HG03196 (cell line): ENCODE measurements around the gene MTRFR.
"Not testable (repeated sequence)": the region's sequence is repeated elsewhere in the genome, so short reads cannot be mapped to it uniquely, and the experiment has no call there.

Experiments used
- ATAC-seq: cut with Tn5 transposase; IDR thresholded peaks from one replicate; pipeline ENCODE4 v1.9.1; 2021; ENCODE audit not compliant: unreplicated experiment

Gene MTRFR

GRCh38 chr12:123248996-123249741, 15.9 kb downstream of the MTRFR start:
- ATAC-seq: not testable (repeated sequence)

DNA sequence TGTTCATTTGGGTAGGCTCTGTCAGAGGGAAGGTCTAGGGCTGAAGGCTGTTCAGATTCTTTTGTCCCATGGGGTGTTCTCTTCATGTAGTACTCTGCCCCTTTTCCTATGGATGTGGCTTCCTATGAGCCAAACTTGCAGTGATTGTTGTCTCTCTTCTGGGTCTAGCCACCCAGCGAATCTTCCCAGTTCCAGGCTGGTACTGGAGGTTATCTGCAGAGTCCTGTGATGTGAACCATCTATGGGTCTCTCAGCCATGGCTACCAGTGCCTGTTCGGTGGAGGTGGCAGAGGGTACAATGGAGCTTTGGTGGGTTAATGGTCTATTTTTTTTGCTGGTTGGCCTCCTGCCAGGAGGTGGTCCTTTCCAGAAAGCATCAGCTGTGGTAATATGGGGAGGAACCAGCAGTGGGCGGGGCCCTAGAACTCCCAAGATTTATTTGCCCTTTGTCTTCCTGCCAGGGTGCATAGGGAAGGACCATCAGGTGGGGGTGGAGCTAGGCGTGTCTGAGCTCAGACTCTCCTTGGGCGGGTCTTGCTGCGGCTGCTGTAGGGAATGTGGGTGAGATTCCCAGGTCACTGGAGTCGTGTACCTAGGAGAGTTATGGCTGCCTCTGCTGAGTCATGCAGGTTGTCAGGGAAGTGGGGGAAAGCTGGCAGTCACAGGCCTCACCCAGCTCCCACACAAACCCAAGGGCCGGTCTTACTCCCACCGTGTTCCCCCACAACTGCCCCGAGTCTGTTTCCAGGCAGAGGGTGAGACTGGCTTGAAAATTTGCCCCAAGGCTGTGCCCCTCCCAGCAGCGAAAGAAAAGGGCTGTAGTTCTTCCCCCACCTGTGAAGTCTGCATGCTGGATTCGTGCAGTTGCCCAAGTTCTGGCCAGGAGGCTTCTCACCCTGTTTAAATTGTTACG, 17.5 kb downstream of the MTRFR start:
- ATAC-seq: no peak

GRCh38 chr12:123251403-123252076, 18.3 kb downstream of the MTRFR start:
- no peak for ATAC-seq

GRCh38 chr12:123252365-123252764, 19.1 kb downstream of the MTRFR start:
- ATAC-seq: not testable (repeated sequence)

DNA sequence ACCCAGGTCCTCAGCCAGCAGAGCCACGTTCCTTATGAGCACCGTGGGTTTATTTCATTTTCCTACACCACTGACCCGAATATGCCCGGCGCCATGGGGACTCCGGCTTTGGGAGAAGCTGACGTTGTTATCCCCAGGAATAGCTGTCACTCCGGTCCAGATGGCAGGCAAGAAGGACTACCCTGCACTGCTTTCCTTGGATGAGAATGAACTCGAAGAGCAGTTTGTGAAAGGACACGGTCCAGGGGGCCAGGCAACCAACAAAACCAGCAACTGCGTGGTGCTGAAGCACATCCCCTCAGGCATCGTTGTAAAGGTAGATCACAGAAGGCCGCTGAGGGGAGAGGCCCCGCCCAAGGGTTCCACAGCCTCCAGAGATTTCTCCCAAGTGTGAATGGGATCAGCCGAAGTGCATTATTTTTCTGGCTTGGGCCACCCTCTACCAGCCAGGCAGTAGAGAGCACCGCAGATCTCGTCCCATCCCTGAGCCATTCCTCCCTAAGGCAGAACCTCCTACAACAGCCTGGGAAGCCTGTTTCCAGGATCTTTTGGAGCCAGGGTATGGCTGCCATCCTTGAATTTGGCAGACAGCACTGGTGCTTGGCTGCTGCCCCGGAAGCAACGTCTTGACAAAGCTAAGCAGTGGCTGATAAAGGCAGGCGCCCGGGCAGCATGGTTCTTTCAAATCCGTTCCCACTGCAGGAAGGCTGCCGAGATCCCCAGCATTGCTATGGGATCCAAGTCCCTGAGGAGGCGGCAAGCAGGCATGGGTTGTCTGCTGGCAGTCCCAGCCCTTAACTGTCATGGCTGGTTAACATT, 20.6 kb downstream of the MTRFR start:
- no peak for ATAC-seq

DNA sequence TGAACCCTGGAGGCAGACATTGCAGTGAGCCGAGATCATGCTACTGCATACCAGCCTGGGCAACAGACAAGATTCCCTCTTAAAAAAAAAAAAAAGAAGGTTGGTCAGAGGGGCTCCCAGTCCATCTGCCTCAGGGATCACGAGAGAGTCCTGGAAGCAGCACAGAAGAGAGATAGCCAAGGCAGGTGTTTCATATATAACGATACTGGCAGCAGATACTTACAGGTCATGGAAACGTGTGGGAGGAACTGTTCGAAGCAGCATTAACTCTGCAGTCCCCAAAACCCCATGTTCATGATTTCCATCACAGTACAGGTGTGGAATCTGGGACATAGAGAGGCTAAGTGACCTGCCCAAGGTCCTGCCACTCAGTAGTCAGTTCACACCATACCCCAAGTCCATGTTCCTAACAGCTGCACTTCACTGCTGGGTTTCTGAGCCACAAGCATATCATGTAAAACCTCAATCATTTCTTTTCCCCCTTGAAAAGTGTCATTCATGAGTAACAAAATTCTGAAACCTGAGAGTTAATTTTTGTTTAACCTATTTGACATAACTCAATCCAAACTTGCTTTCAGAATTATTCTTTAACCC, 21.7 kb downstream of the MTRFR start:
- ATAC-seq: no peak

DNA sequence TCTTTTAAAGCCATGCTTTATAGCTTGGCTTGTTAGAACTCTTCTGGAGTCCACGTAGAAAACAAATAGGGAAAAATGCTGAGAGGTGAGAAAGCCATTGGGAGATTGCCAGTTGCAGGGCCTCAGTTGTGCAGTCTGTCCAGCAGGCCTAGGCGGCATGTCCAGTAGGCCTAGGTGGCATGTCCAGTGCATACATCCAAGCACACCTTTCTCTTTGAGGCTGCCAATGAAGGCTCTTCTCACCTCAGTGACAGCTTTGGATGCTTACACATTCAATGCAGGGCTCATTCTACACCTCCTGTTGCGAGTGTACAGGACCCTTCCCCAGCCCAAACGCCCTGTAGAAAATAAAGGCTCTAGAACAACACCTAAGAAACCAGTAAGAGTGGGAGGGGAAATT, 25.4 kb downstream of the MTRFR start:
- ATAC-seq: no peak

- ATAC-seq: no peak
Measured at GRCh38 chr12:123260081-123260480, 26.8 kb downstream of the MTRFR start.

DNA sequence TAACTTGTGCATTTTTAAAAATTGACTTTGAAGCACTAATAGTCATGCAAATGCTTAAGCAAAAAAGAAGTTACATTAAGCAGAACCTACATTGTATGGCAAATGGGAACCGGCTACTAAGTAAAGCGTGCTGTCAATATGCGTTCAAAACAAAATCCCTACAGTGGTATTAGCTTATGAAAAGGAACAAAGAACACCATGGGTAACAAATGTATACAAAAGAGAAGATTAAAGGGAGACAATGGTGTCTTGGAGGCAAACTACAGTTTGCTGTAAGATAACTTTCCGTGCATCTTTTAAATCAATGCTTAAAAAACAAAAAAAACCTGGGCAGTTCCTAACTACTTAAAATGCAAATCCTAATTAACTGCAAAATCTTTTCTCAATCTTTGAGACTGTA, 28.0 kb downstream of the MTRFR start:
- ATAC-seq: no peak

GRCh38 chr12:123263196-123263817, 30.1 kb downstream of the MTRFR start:
- ATAC-seq: no peak

- ATAC-seq: no peak
Measured at GRCh38 chr12:123264642-123265041, 31.4 kb downstream of the MTRFR start.

GRCh38 chr12:123265851-123266678, 32.8 kb downstream of the MTRFR start:
- no peak for ATAC-seq

DNA sequence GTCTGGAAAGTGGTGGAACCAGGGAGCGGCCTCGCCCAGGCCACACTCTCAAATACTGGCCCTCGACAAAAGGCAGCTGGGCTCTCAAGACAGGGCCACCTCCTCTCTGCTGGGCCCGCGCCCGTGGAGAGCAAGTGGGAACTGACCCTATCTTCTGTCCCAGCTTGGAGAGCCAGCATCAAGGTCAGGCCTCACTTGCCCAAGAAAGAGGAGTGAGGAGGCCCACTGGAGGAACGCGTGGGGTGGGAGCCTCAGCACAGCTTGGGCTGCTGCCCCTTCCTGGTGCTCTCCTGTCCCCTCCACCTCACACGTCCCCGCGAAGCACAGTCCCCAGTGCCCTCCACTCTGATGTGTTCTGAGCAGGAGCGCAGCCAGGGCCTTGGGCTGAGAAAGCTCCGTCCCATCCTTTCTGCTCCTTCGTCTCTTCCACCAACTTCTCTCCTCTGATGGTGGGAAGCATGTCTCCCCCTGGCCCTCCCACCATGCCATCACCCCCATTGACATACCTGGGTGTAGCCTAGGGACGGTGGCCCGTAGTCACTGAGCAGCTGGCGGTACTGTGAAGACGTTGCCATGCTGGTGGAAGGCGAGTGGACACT, 33.5 kb downstream of the MTRFR start:
- no peak for ATAC-seq

DNA sequence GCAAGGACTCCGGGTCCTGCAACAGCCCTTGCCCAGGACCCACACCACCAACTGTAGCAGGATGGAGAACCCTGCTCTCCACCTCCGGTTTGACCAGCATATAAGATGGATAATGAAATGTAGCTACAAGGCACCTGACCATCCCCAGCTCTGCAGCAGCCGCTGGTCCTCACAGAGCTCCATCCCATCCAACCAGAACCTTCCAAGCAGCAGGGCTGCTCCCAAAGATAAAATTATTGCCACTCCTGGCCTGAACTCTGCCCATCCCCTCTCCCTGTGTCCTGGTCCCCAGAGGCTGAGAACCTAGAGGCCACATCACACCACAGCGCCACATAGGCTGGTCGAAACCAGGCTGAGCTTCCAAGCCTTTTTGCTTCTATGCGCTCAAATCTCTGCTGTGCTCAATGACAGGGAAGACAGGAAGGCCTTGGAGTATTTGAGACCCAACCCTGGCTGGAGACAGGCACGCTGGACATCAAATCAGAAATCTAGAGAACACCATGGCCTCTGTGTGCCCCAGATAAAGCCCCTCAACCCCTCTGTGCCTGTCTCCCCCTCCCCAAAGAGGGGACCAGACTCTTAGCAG, 34.2 kb downstream of the MTRFR start:
- no peak for ATAC-seq

GRCh38 chr12:123267991-123268843, 35.0 kb downstream of the MTRFR start:
- ATAC-seq: no peak

DNA sequence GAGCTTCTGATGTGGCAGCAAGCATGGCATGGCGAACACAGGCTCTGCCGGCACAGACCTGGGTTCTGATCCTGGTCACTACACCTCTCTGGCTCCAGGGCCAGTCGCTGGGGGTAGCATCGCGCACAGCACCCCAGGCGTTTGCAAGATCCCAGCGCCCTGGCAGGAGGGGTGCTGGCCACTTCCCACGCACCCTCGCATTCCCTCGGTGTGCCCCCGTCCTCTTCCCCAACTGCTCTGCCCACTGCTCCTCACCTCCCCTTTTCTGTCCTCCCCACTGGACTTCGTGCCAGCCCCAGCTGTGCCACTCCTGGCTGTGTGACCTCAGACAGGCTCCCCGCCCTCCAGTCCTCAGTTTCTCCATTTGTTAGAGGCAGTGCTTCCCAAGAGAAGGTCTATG, 35.6 kb downstream of the MTRFR start:
- ATAC-seq: no peak

DNA sequence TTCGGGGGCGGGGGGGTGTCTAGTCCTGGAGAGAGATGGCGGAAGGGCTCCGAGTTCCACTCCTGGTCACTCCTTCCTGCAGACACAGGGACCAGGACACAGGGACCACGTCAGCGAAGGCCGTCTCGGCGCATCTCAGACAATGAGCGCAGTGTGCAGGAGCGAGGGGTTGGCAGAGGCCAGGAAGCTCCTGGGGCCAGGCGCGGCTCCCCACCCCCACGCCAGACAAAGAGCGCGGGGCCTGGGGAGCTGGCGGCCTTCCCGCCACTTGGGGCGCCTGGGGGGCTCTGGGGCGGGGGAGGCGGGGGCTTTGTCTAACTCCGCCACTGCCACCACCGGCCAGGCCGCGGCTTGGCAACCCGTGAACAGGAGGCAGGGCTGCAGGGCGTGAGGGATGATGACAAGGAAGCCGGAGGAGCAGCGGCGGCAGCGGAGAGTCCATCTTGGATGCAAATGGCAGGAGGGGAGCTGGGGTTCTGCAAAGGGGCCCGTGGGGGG, 36.2 kb downstream of the MTRFR start:
- ATAC-seq: no peak
